ENCODE results near the gene XDH. TPM values are rescaled to one million over a fixed set of nuclear protein-coding genes. Genes with fewer than 3 reads are reported as not detected.

XDH gene
- total and polyA plus RNA-seq, 8 donors: 0.06 to 40.8 (median 2.4) TPM

GRCh38 chr2:31429040-31429439, 14.5 kb upstream of the XDH start:
- H3K36me3 ChIP-seq: no peaks in the 10 kb centered on the region
- intact Hi-C loops (cut with DNase I; ENCODE audit: low total_unique reads): no loop called here

DNA sequence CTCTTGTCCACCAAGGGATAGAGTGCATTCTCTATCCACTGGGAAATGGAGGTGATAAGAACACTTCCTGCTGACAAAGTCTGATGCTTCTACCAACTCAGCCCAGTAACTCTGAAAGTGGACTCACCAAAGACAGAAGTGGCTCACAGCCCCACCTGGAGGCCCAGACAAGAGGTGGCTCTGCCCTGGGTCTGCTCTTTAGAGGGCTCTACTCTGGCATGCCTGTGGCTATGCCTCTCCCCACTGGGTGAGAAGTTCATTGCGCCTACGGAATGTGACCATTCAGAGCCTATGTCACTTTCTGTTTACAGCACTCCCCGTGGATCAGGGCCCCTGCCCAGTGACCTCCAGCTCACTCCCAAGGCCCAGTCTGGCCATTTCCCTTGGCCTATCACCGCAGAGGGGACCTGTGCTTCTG, 13.5 kb upstream of the XDH start:
- TF ChIP-seq EP300 (IDR thresholded peaks at IDR 0.05): no peak
- TF ChIP-seq, protein P1, sequence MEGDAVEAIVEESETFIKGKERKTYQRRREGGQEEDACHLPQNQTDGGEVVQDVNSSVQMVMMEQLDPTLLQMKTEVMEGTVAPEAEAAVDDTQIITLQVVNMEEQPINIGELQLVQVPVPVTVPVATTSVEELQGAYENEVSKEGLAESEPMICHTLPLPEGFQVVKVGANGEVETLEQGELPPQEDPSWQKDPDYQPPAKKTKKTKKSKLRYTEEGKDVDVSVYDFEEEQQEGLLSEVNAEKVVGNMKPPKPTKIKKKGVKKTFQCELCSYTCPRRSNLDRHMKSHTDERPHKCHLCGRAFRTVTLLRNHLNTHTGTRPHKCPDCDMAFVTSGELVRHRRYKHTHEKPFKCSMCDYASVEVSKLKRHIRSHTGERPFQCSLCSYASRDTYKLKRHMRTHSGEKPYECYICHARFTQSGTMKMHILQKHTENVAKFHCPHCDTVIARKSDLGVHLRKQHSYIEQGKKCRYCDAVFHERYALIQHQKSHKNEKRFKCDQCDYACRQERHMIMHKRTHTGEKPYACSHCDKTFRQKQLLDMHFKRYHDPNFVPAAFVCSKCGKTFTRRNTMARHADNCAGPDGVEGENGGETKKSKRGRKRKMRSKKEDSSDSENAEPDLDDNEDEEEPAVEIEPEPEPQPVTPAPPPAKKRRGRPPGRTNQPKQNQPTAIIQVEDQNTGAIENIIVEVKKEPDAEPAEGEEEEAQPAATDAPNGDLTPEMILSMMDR (IDR thresholded peaks at IDR 0.05): no peak
- no peak for TF ChIP-seq POLR2AphosphoS5 (IDR thresholded peaks at IDR 0.05)
- no peak for DNase-seq
- intact Hi-C loops (cut with DNase I; ENCODE audit: low total_unique reads): no loop called here

More at GRCh38 chr2:31429040-31429439, 14.5 kb upstream of the XDH start:
- H3K9me3 ChIP-seq: no peaks in the 10 kb centered on the region
- no peak overlapping the region for H3K4me3 ChIP-seq
- no peaks in the 10 kb centered on the region for H3K4me1 ChIP-seq
- no peak overlapping the region for H3K27ac ChIP-seq
- DNase-seq: no peak
- no peaks in the 10 kb centered on the region for H3K27me3 ChIP-seq
- no peak for TF ChIP-seq POLR2AphosphoS5 (IDR thresholded peaks at IDR 0.05)
- no peak for TF ChIP-seq EP300 (IDR thresholded peaks at IDR 0.05)
- no peak for TF ChIP-seq POLR2A (IDR thresholded peaks at IDR 0.05)
- TF ChIP-seq, protein P1 (IDR thresholded peaks at IDR 0.05): no peak

DNA sequence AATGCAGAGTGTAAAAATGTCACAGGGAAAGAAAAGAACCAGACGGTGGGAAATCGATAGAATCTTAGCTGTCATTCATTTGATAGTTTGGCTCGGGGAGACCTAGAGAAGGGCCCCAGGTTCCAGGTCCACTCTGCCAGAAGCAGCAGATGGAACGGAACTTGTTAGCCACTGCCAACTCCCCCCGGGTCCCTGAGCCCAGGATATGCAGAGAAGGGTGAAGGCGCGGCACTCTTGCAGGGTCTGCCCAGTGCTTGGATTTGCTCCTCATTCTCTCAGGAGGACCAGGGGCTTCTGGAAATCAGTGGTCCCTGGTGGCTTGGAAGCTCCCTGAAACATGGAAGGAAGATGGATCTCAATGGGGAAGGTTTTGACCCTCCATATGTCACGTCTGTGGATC, 11.6 kb upstream of the XDH start:
- no peaks in the 10 kb centered on the region for H3K36me3 ChIP-seq
- intact Hi-C loops (cut with DNase I; ENCODE audit: low total_unique reads): no loop called here
- H3K4me1 ChIP-seq: no peaks in the 10 kb centered on the region
- WGBS, 5 donors: 92 to 95% (median 93%) methylated on average over 8 of the region's 8 CpGs
- H3K27me3 ChIP-seq: no peaks in the 10 kb centered on the region
- no peaks in the 10 kb centered on the region for H3K9me3 ChIP-seq
- no peak overlapping the region for H3K27ac ChIP-seq
- TF ChIP-seq POLR2A (IDR thresholded peaks at IDR 0.05): no peak
- TF ChIP-seq EP300 (IDR thresholded peaks at IDR 0.05): no peak
- TF ChIP-seq, protein P1 (IDR thresholded peaks at IDR 0.05): no peak
- TF ChIP-seq POLR2AphosphoS5 (IDR thresholded peaks at IDR 0.05): no peak
- no peak overlapping the region for H3K4me3 ChIP-seq
- DNase-seq: no peak

More for the DNA sequence above, 13.5 kb upstream of the XDH start:
- Histone ChIP-seq H3K4me3 (no peak overlapping the region), H3K4me1 (no peaks in the 10 kb centered on the region), H3K27ac (no peak overlapping the region), H3K27me3 (no peaks in the 10 kb centered on the region), H3K9me3 (no peaks in the 10 kb centered on the region), H3K36me3 (no peaks in the 10 kb centered on the region)
- WGBS, 5 donors: 68 to 81% (median 71%) methylated on average over 4 of the region's 4 CpGs

GRCh38 chr2:31421634-31422033, 7.1 kb upstream of the XDH start:
- Histone ChIP-seq H3K4me3 (no peak overlapping the region), H3K9me3 (peaks cover 0 to 24% (median 13%) of the 10 kb centered on the region in 4 donors), H3K36me3 (no peaks in the 10 kb centered on the region), H3K4me1 (no peaks in the 10 kb centered on the region), H3K27me3 (no peaks in the 10 kb centered on the region), H3K27ac (no peak overlapping the region)
- intact Hi-C loops (cut with DNase I; ENCODE audit: low total_unique reads): no loop called here
- 87 to 97% (median 96%) methylated on average over 3 of the region's 3 CpGs for WGBS, 5 donors
- no peak for DNase-seq
- TF ChIP-seq POLR2A (IDR thresholded peaks at IDR 0.05) (no peak), POLR2AphosphoS5 (IDR thresholded peaks at IDR 0.05) (no peak), EP300 (IDR thresholded peaks at IDR 0.05) (no peak)
- TF ChIP-seq, protein P1 (IDR thresholded peaks at IDR 0.05): no peak
